HTR-8/SVneo (cell line): Measurements from ENCODE around the gene PREX1.
A peak's percentile ranks its signal among the peaks of the same experiment; 100 is the strongest.

Source experiments
- DNase-seq: peaks from one replicate; pipeline ENCODE4 v3.0.0; 2011; ENCODE audit warnings: low spot score, mixed read lengths; ENCODE audit not compliant: insufficient read length
- FAIRE-seq: peaks from 2 replicates; lab custom pipeline; 2011; peaks lifted over from hg19 to GRCh38; lab: Jason Lieb, UNC

Gene PREX1

DNA sequence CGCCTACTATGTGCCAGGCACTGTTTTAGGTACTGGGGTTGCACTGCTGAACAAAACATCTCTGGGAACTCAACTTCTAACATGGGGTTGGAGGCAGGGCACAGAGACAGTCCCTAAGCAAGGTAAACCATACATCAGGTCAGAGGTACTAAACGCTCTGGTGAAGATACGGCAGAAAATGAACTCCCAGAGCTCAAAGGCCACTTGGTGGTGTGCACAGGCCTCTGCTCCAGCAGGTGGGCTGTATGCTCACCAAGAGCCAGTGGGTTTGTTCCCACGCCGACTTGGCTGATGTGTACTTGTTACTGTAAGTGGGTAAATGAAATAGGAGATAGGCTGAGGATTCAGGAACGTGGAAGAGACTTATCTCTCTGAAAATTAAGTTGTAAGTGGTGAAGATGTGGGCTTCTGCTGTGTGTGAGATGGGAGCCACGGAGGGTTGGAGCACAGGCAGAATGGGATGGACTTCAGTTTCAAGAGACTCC lies 133.4 kb downstream of the PREX1 start:
- FAIRE-seq (no peak), DNase-seq (no peak)

- DNase-seq (no peak), FAIRE-seq (peak; percentile 71)
Observed at GRCh38 chr20:48691523-48691922, 136.3 kb downstream of the PREX1 start.

GRCh38 chr20:48690888-48691287 lies 136.9 kb downstream of the PREX1 start:
- no peak for DNase-seq
- FAIRE-seq = no peak

GRCh38 chr20:48689874-48690571 lies 137.8 kb downstream of the PREX1 start:
- DNase-seq (no peak), FAIRE-seq (peak; percentile 26)

- FAIRE-seq = no peak
- DNase-seq = no peak
Observed at GRCh38 chr20:48689388-48689787, 138.4 kb downstream of the PREX1 start.

GRCh38 chr20:48688579-48688978 lies 139.2 kb downstream of the PREX1 start:
- FAIRE-seq (peak; percentile 65), DNase-seq (no peak)

DNA sequence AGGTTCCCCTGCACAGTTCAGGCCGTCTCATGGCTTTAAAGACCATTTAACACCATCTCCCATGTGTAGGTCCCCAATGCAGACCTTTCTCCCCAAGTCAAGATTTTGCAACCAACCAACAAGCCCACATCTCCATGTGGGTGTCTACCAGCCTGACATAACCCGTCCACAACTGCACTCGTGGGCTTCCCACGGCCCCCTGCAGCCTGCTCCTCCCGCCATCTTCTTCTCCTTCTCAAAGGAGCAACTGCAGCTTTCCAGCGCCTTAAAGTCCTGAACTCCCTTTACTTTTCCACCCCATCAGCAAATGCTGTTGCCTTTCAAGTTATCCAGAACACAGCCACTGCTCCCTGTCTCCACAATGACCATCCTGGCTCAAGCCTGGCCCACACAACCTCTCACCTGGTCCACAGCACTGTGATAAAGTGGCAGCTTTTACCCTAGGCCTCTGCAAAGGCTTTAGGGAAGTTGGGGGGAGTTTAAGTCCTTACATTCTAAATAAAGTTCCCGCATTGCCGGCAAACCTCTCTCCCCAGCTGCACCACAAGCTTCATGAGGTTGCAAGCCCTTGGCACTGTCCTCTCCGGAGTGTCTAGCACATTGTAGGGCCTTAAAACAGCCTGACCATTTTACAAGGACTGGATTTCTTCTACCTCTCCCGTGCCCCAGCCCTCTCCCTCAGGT lies 140.5 kb downstream of the PREX1 start:
- DNase-seq (no peak), FAIRE-seq (no peak)

GRCh38 chr20:48686238-48687116 lies 141.3 kb downstream of the PREX1 start:
- no peak for DNase-seq
- FAIRE-seq = peak; percentile 4

DNA sequence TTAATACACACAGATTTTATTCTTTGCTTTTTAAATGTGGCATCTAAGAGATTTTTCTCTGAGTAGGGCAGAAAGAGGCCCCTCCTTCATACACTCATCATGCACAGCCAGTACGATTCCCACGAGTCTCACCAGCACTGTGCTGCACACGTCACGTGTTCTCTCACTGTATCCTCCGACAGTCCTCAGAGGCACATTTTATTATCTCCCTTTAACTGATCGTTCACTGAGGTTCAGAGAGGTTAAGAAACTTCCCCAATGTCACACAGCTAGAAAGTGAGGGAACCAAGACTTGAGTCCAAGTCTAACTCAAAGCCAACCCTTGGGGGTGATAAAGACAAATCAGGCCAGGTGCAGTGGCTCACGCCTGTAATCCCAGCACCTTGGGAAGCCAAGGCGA lies 142.5 kb downstream of the PREX1 start:
- FAIRE-seq = peak; percentile 74
- DNase-seq = no peak

DNA sequence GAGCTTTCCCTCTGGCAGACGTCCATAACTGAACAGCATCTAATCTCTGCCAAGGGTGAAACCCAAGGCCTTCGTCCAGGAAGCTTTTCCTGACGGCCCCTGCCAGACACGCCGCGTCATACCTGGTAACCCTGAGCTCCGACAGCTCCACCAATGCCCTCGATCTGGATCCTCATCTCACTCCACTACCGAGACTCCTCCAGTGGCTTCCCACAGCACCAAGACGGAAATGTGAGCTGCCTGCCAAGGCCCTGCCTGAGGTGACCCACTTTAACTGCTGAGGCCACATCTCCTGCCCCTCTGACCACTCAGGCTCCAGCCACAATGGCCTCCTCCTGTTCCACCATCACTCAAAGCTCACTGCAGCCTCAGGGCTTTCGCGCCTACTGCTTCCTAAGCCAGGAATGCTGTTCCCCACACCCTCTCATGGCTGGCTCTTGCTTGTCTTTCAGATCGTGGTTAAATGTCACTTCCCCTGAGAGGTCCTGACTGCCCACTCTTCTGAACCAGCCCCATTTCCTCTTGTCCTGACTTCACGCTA lies 143.2 kb downstream of the PREX1 start:
- FAIRE-seq (peak; percentile 80), DNase-seq (no peak)

DNA sequence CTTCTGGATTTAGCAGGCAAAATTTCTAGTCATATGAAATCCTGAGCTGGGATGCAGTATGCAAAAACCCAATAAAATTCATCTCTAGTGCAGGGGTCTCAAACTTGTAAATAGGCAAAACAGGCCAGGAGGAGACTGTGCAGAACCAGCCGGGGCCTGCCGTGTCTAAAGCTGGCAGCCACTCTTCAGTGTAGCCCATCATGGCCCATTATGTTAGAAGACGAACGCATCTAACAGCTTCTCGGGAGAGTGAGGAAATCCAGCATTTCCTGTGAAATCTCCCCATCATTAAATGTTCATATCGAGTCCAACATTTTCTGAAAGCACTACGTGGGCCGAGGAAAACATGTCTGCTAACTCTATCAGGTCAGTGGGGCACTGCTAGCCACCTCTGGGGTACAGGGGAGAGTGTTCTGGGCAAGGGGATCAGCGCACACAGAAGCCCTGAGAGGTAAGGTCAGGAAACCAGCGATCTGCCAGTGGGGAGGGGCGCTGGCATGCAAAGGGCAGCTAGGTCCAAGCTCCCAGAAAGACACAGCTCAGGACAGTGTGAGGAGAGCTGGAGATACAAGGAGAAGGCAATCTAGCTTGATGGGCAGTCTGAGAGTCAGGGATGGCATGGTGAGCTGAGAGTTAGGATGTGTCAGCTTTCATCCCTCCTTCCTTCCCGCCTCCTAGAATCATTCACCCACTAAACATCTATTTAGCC lies 144.2 kb downstream of the PREX1 start:
- FAIRE-seq (peak; percentile 89), DNase-seq (no peak)

GRCh38 chr20:48682529-48683363 lies 145.1 kb downstream of the PREX1 start:
- peak; percentile 64 for FAIRE-seq
- DNase-seq = peak; percentile 69

- DNase-seq = no peak
- no peak for FAIRE-seq
Observed at GRCh38 chr20:48681873-48682426, 145.8 kb downstream of the PREX1 start.

DNA sequence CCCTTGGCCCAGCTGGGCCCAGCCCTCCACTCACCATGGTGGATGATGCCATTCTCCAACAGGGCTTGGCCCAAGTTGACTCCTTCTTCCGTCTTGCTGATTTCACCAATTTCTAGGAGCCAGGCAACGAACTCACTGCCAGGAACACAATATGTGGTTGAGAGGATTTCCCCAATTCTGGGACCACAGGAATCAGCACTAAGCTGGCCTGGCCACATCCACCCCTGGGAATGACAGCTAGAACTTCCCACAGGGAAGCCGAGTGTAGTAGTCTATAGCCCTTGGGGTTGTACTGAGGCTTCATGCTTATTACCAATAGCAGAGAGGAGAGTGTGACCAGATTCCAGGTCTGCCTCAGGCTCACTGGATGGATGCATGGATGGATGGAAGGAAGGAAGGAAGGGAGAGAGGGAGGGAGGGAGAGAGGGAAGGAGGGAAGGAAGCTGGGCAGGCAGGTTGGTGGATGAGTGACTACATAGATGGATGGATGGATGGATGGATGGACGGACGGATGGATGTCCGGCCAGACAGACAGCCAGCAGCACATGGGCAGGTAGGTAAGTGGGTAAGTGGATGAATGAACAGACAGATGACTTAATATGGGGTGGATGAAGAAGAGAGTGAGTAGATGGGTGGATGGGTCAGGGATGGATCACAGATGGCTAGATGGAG lies 146.5 kb downstream of the PREX1 start:
- FAIRE-seq (peak; percentile 89), DNase-seq (no peak)

- DNase-seq (no peak), FAIRE-seq (no peak)
Observed at GRCh38 chr20:48680650-48681049, 147.1 kb downstream of the PREX1 start.

DNA sequence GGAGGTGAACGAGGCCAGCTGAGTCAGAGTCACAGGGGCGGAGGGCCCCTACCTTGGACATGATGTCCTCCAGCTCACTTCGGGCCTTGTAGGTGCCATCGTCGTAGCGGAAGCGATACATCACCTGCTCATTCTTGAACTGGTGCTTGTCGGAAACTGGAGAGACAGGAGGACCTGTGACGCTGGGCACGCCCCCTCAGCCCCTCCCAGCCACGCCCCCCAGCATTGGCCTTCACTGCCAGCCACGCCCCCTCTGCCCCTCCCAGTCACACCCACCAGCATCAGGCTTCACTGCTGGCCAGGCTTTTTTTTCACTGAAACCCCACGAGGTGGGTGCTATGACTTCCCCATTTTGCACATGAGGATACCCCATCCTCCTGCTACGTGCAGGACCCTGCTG lies 148.2 kb downstream of the PREX1 start:
- no peak for DNase-seq
- peak; percentile 9 for FAIRE-seq

GRCh38 chr20:48679011-48679410 lies 148.8 kb downstream of the PREX1 start:
- FAIRE-seq (no peak), DNase-seq (no peak)

DNA sequence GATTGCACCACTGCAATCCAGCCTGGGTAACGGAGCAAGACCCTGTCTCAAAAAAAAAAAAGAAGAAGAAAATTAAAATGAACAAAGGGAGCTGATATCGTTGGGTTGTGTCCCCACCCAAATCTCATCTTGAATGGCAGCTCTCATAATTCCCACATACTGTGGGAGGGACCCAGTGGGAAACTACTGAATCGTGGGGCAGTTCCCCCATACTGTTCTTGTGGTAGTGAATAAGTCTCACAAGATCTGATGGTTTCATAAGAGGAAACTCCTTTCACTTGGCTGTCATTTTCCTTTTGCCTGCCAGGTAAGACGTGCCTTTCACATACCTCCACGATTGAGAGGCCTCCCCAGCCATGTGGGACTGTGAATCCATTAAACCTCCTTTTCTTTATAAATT lies 149.4 kb downstream of the PREX1 start:
- DNase-seq = no peak
- no peak for FAIRE-seq
